Chondrocyte (in vitro differentiated cells): ENCODE measurements around the gene SRGAP1. TPM values are rescaled to one million over a fixed set of nuclear protein-coding genes. Genes with fewer than 3 reads are reported as not detected.

ENCODE experiments used
- DNase-seq: peaks from one replicate; pipeline ENCODE4 v3.0.0; 2021; ENCODE audit warnings: mixed read lengths, low spot score
- H3K27ac Mint-ChIP-seq: one replicate; pipeline ENCODE4 v1.8.0; 2021; ENCODE audit warnings: mild to moderate bottlenecking, moderate library complexity, mixed read lengths; ENCODE audit not compliant: unreplicated experiment
- H3K27me3 Mint-ChIP-seq: 2 replicates; pipeline ENCODE4 v1.8.0; 2021; ENCODE audit warnings: low read depth, mixed read lengths
- H3K36me3 Mint-ChIP-seq: 2 replicates; pipeline ENCODE4 v1.8.0; 2021; ENCODE audit warnings: low read depth, mixed read lengths
- H3K4me1 Mint-ChIP-seq: 2 replicates; pipeline ENCODE4 v1.8.0; 2021; ENCODE audit warnings: low read depth, mild to moderate bottlenecking, mixed read lengths
- H3K4me3 Mint-ChIP-seq: one replicate; pipeline ENCODE4 v1.8.0; 2021; ENCODE audit warnings: mild to moderate bottlenecking, moderate library complexity, mixed read lengths; ENCODE audit not compliant: unreplicated experiment
- H3K9me3 Mint-ChIP-seq: 2 replicates; pipeline ENCODE4 v1.8.0; 2021; ENCODE audit warnings: low read depth, mixed read lengths
- total RNA-seq: library from RNA; stranded (reverse); gene quantifications from 3 replicates; pipeline ENCODE4 v1.2.1, GENCODE V29; 2021
- TF ChIP-seq, protein P1 (sequence below): fragments of 200-600 bp; sonication (generic); IDR thresholded peaks from 2 replicates; pipeline ENCODE4 v1.5.0; 2021; ENCODE audit warnings: antibody characterized with exemption, mild to moderate bottlenecking, moderate library complexity

The SRGAP1 gene
- total RNA-seq, 1 donor from 2014 or later, result 13.2 TPM

DNA sequence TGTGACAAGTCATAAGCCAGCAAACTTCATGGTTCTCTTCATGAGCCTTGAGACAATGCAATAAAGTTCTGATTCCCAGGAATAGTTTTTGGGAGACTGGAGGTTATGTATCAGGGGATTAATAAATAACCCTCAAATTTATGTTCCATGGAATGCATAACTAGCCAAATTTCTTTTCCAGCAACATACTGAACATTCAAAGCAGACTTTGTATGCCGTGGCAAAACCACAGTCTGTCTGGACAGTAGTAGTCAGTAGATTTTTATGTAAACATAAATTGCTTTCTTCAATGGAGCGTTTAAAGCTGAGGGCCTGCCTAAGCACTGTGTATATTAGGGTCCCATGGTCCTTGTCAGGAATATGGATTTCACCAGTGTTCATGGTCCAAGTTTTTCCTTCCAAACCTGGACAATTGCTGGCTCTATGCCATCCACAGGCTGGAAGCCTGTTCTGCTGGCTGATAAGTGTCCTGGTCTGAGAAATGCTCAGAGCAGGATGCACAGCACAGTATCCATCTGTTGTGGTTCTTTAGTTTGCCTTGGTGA lies 144.9 kb downstream of the SRGAP1 start:
- Mint-ChIP-seq H3K36me3 (peaks cover 12% of the 10 kb centered on the region), H3K27ac (peak overlapping the region; percentile 59), H3K4me3 (no peak overlapping the region), H3K4me1 (peaks cover 44% of the 10 kb centered on the region), H3K27me3 (no peaks in the 10 kb centered on the region), H3K9me3 (no peaks in the 10 kb centered on the region)
- no peak for DNase-seq
- TF ChIP-seq, protein P1, sequence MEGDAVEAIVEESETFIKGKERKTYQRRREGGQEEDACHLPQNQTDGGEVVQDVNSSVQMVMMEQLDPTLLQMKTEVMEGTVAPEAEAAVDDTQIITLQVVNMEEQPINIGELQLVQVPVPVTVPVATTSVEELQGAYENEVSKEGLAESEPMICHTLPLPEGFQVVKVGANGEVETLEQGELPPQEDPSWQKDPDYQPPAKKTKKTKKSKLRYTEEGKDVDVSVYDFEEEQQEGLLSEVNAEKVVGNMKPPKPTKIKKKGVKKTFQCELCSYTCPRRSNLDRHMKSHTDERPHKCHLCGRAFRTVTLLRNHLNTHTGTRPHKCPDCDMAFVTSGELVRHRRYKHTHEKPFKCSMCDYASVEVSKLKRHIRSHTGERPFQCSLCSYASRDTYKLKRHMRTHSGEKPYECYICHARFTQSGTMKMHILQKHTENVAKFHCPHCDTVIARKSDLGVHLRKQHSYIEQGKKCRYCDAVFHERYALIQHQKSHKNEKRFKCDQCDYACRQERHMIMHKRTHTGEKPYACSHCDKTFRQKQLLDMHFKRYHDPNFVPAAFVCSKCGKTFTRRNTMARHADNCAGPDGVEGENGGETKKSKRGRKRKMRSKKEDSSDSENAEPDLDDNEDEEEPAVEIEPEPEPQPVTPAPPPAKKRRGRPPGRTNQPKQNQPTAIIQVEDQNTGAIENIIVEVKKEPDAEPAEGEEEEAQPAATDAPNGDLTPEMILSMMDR, result no peak

DNA sequence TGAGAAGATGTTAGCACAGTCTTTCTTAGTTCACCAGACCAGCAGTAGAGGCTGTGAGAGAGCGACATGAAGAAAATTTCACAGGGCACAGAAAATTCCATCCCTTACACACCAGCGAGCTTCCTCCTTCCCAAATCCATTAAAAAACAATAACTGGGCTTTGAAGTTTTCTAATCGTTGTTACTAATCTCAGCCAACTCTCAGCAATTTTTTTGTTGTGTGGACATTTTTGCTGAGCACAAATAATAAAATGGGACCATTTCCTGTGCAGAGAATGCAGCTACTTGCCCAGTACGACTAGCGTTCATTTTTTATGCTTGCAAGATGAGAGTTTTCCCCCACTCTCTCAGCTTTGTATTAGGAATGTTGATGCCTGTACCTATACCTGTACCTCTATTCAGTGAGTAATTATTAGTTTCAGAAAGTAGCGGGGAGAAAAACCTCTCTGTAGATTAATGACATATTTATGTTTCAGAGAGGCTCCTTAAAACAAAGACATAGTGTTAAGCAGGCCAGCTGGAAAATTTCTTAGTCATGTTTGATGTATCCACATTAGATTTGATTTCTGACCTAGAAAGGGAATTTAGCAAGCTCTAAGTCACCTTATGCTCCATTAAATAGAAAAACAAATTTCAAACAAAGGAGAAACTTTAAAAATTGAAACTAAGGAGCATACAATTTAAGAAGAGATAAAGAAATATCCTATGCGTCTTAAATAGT lies 146.5 kb downstream of the SRGAP1 start:
- DNase-seq, result no peak
- peaks cover 58% of the 10 kb centered on the region for H3K4me1 Mint-ChIP-seq
- H3K27me3 Mint-ChIP-seq, result no peaks in the 10 kb centered on the region
- H3K9me3 Mint-ChIP-seq, result no peaks in the 10 kb centered on the region
- H3K4me3 Mint-ChIP-seq, result no peak overlapping the region
- H3K27ac Mint-ChIP-seq, result peak overlapping the region; percentile 68
- H3K36me3 Mint-ChIP-seq, result peaks cover 10% of the 10 kb centered on the region
- TF ChIP-seq, protein P1, result no peak

- DNase-seq, result no peak
- H3K4me1 Mint-ChIP-seq, result peaks cover 44% of the 10 kb centered on the region
- no peaks in the 10 kb centered on the region for H3K27me3 Mint-ChIP-seq
- TF ChIP-seq, protein P1, result no peak
- H3K27ac Mint-ChIP-seq, result no peak overlapping the region
- H3K9me3 Mint-ChIP-seq, result no peaks in the 10 kb centered on the region
- peaks cover 13% of the 10 kb centered on the region for H3K36me3 Mint-ChIP-seq
- H3K4me3 Mint-ChIP-seq, result no peak overlapping the region
Measured at GRCh38 chr12:63994704-63995103, 150.2 kb downstream of the SRGAP1 start.

DNA sequence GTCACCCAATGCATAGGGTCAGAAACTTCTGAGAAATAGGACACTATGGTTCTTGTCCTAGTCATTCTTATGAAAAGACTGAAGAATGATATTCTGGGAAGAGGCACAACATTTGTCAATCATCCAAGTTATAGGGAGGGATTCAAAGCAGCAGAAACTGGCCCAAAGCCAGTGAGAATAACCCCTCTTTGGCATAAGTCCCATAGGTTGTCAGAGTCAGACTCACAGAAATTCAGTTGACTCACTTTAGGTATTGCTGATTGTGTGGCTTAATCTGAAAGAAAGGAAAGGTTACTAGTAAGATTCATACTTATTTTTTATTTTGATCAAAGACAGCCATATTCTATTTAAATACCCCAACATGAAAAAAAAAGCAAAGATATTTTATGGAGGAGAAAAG lies 151.0 kb downstream of the SRGAP1 start:
- H3K36me3 Mint-ChIP-seq, result peaks cover 13% of the 10 kb centered on the region
- H3K9me3 Mint-ChIP-seq, result no peaks in the 10 kb centered on the region
- DNase-seq, result no peak
- no peaks in the 10 kb centered on the region for H3K27me3 Mint-ChIP-seq
- peak overlapping the region; percentile 34 for H3K27ac Mint-ChIP-seq
- peaks cover 40% of the 10 kb centered on the region for H3K4me1 Mint-ChIP-seq
- H3K4me3 Mint-ChIP-seq, result no peak overlapping the region
- TF ChIP-seq, protein P1, result no peak

DNA sequence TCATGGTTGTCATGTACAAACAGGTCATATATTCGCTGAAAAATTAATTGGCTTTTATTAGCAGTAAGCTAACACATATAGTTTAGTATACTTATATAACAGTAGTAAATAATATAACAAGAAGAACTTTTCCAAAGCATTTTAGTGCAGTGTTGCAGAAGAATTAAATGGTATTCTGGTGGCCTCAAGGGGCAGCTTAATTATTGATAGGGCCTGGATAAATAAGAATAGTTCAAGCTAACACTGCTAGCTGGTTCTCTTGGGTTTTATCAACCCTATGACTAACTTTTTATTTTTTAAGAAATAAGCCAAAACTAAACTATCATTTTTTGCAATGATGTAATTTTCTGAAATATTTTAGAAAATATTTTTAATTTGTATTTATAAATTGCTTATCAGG lies 152.1 kb downstream of the SRGAP1 start:
- TF ChIP-seq, protein P1, result no peak
- Mint-ChIP-seq H3K27me3 (no peaks in the 10 kb centered on the region), H3K9me3 (no peaks in the 10 kb centered on the region), H3K27ac (no peak overlapping the region), H3K4me3 (no peak overlapping the region), H3K36me3 (peaks cover 13% of the 10 kb centered on the region), H3K4me1 (peaks cover 30% of the 10 kb centered on the region)
- no peak for DNase-seq
